ENCODE results near the gene DPAGT1.
"Not testable (repeated sequence)": the region's sequence is repeated elsewhere in the genome, so short reads cannot be mapped to it uniquely, and the experiment has no call there.

The DPAGT1 gene

GRCh38 chr11:119115484-119116234 is 14.0 kb upstream of the DPAGT1 start:
- DNase-seq (ENCODE audit: low spot score) = no peak

GRCh38 chr11:119114351-119114750 is 12.7 kb upstream of the DPAGT1 start:
- DNase-seq (ENCODE audit: low spot score) = no peak

- no peak for DNase-seq (ENCODE audit: low spot score)
These were observed 12.1 kb upstream of the DPAGT1 start for GRCh38 chr11:119113716-119114115.

GRCh38 chr11:119112314-119113020 is 10.8 kb upstream of the DPAGT1 start:
- no peak for DNase-seq (ENCODE audit: low spot score)

- DNase-seq (ENCODE audit: low spot score) = no peak
These were observed 9.8 kb upstream of the DPAGT1 start for GRCh38 chr11:119111361-119111925.

GRCh38 chr11:119110439-119110838 is 8.8 kb upstream of the DPAGT1 start:
- no peak for DNase-seq (ENCODE audit: low spot score)

GRCh38 chr11:119109843-119110242 is 8.2 kb upstream of the DPAGT1 start:
- DNase-seq (ENCODE audit: low spot score) = no peak

- DNase-seq (ENCODE audit: low spot score) = no peak
These were observed 7.2 kb upstream of the DPAGT1 start for GRCh38 chr11:119108857-119109221.

- DNase-seq (ENCODE audit: low spot score) = peak; percentile 49
These were observed 6.6 kb upstream of the DPAGT1 start for GRCh38 chr11:119108146-119108856.

- peak; percentile 34 for DNase-seq (ENCODE audit: low spot score)
These were observed 6.0 kb upstream of the DPAGT1 start for GRCh38 chr11:119107538-119108145.

GRCh38 chr11:119106564-119107537 is 5.2 kb upstream of the DPAGT1 start, which contains the start of gene C2CD2L:
TSS of gene C2CD2L (plus strand) at chr11:119107344. CDS start at chr11:119107742, 398 bp downstream.
- DNase-seq (ENCODE audit: low spot score) = peak; percentile 80

GRCh38 chr11:119103793-119104192 is 2.1 kb upstream of the DPAGT1 start:
- no peak for DNase-seq (ENCODE audit: low spot score)

- DNase-seq (ENCODE audit: low spot score) = not testable (repeated sequence)
These were observed 1.6 kb upstream of the DPAGT1 start for GRCh38 chr11:119103161-119103664.

GRCh38 chr11:119100994-119101758 is 477 bp downstream of the DPAGT1 start:
- DNase-seq (ENCODE audit: low spot score) = peak; percentile 46

- DNase-seq (ENCODE audit: low spot score) = no peak
These were observed 1.2 kb downstream of the DPAGT1 start for GRCh38 chr11:119100246-119100970.

- DNase-seq (ENCODE audit: low spot score) = no peak
These were observed 1.9 kb downstream of the DPAGT1 start for GRCh38 chr11:119099711-119100110.

GRCh38 chr11:119095066-119095880 is 6.4 kb downstream of the DPAGT1 start:
- peak; percentile 96 for DNase-seq (ENCODE audit: low spot score)

- DNase-seq (ENCODE audit: low spot score) = peak; percentile 39
These were observed 6.9 kb downstream of the DPAGT1 start for GRCh38 chr11:119094816-119095065.

Measured in HuH-7.5 (cell line).